ENCODE measurements around the gene AKT2.
A peak's percentile ranks its signal among the peaks of the same experiment; 100 is the strongest.

The AKT2 gene

DNA sequence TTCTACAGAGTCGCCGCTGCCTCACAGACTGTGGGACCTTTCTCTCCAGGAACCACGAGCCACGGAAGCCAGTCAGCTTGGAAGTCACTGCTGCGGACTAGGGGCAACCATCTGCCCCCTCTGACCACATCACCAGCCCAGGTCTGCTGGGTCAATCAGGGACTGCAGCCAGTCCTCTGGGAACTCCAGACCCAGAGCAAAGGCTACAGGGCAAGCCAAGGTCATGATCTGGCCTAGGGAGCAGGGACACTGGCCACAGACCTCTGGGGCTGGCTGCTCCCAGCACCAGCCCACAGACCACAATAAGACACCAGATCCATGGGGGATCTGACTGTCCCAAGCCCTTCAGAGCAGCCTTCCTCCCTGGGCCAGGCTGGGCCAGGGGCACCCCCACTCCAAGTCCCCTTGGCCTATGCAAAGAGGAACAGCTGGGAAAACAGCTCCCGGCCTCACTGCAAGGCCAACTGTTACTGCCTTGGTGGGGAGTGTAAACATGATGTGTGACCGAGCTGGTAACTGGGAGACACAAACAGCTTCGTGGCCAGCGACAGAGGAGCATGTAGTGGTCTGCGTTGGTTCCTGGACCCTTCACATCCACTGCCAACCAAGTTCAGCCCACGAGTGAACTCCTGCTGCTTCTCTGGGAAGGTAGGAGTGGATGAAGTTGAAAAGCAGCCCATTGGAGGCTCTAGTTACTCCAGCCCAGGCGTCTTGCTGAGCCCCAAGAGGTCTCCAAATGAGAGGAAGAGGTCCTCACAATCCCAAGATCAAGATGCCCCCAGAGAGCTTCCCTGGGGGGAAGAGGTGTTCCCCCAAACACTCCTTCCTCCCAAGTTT, 1.5 kb downstream of the AKT2 start:
- TF ChIP-seq, protein P1, sequence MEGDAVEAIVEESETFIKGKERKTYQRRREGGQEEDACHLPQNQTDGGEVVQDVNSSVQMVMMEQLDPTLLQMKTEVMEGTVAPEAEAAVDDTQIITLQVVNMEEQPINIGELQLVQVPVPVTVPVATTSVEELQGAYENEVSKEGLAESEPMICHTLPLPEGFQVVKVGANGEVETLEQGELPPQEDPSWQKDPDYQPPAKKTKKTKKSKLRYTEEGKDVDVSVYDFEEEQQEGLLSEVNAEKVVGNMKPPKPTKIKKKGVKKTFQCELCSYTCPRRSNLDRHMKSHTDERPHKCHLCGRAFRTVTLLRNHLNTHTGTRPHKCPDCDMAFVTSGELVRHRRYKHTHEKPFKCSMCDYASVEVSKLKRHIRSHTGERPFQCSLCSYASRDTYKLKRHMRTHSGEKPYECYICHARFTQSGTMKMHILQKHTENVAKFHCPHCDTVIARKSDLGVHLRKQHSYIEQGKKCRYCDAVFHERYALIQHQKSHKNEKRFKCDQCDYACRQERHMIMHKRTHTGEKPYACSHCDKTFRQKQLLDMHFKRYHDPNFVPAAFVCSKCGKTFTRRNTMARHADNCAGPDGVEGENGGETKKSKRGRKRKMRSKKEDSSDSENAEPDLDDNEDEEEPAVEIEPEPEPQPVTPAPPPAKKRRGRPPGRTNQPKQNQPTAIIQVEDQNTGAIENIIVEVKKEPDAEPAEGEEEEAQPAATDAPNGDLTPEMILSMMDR (IDR thresholded peaks at IDR 0.05): no peak
- TF ChIP-seq ZFX (IDR thresholded peaks at IDR 0.05; ENCODE audit: borderline replicate concordance): no peak
- peak overlapping the region; percentile 90 for H3K27ac ChIP-seq

DNA sequence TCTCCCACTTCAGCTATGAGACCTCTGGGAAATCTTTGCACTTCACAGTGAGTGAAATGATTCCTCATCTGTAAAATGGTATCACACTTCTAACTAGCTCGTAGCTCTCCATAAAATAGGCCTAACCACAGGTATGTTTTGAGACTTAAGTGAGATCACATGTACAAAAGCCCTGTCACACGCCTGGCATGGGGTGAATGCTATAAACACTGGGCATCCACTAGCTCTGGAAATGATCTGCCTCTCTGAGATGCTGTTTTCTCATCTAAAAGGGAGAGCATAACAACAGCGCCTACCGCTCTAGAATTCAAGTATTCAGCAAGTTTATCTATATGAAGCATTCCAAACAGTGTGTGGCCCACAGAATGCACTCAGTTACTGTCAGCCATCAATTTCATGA, 2.2 kb downstream of the AKT2 start:
- H3K27ac ChIP-seq: peak overlapping the region; percentile 90
- TF ChIP-seq, protein P1 (IDR thresholded peaks at IDR 0.05): no peak
- no peak for TF ChIP-seq ZFX (IDR thresholded peaks at IDR 0.05; ENCODE audit: borderline replicate concordance)

DNA sequence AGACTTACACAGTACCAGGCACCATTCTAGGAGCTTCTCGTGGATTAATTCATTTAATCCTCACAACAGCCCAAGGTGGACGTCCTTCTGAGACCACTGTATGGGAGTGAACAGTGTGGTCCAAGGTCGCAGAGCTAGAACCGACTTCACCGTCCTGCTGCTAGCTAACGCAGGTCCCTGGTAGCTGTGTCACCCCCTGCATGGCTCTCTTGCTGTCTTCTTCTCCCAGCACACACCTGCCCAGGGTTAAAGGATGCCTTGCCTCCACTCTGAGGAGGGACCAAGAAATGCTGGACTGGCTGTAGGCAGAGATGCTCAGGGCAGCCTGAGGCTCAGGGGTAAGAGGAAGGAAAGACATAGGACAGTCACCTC, 3.0 kb downstream of the AKT2 start:
- no peak for TF ChIP-seq ZFX (IDR thresholded peaks at IDR 0.05; ENCODE audit: borderline replicate concordance)
- H3K27ac ChIP-seq: peak overlapping the region; percentile 90

DNA sequence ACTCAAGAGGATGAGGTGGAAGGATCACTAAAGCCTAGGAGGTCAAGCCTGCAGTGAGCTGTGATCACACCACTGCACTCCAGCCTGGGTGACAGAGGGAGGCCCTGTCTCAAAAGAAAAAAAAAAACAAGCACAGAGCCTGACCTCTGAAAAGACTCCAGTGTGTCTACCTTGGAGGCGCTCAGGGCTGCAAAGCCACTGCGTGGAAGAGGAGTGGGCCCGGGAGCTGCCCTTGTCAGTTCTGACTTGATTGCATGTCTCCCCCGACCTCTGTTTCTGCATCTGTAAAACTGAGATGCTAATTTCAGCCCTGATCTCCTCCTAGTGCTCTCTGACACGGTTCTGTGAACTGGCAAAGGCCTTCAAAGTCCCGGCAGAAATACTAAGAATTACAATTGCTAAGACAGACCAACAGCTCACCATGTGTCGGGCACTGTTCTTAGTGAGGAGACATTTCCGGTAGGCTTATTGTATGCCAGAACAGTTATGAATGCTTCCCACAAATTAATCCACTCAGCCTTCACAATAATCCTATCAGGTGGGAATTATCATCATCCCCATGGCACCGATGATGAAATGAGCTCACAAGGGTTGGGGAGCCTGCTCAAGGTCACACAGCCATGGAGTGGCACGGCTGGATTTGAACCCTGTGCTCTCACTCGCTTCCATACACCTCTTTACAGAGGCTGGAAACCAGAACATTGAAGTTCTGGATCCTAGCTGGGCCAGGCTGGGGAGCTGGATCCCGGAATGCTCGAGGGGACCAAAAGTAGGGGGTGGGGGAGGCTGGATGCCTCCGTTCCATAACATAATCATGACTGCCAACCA, 3.5 kb downstream of the AKT2 start:
- H3K27ac ChIP-seq: peak overlapping the region; percentile 90

DNA sequence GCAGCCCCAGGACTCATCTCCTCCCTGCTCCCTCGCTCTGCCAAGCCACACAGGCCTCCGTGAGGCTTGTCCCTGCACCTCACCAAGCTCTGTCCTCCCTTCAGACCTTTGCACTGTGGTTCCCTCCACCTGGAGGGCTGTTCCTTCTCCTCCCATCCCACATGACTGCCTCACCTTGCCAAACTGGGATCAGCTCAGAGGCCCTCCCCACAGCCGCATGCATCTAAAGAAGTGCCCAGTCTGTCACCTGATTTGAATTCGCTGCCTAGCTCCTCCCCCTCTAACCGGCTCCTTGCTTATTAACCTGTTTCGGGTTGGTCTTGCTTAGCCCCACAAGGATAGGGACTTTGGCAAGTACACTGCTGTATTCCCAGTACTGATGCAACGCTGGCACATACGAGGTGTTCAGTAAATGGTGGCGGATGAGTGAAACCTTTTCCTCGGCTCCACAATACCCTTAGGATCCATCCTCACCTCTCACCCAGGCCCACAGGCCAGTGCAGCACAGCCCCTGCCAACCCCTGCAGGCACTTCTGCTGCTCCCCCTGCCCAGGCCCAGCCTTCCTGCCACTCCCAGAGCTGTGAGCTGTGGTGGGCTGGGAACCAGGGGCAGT, 4.4 kb downstream of the AKT2 start:
- peak overlapping the region; percentile 90 for H3K27ac ChIP-seq
- TF ChIP-seq ZFX (IDR thresholded peaks at IDR 0.05; ENCODE audit: borderline replicate concordance): no peak
- TF ChIP-seq, protein P1 (IDR thresholded peaks at IDR 0.05): 0 out of 2 replicates have a peak, but pooled peaks have one; percentile 5

More for the DNA sequence above, 3.5 kb downstream of the AKT2 start:
- TF ChIP-seq, protein P1 (IDR thresholded peaks at IDR 0.05): no peak
- no peak for TF ChIP-seq ZFX (IDR thresholded peaks at IDR 0.05; ENCODE audit: borderline replicate concordance)

DNA sequence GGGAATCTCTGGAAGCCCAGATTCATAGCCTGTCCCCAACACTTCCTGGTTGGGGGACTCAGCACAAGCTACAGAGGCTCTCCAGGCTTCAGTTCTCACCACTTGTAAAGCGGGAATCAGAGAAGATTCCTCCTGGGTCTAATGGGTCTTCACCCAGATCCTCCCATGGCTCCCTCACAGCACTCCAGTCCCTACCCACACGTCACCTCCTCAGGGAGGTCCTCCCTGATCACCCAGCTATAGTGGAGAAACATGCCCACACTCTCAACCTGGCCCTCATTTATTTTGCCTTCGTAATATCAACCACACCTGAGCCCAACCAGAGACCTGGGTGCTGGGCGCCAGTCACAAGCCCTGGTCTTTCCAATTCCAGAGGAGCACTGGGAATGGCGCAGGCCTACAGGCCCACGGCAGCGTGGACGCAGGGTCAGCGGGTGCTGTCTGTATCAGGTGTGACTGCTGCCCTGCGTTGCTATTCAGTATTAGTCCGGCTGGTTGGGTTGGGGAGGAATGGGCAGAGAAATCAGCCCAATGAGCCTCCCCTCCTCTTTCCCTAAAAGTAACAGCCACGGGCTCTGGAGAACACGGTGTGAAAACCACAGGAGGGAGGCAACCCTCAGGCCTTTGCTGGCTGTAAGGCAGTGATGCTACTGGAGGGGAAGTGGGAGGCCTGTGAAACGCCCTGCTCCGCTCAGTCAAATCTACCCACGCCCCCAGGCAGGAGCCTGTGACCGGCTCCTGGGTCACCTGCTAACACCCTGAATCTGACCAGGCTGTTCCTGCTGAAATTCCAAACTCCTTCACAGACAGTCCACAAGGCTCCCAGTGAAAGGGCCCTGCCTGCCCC, 5.2 kb downstream of the AKT2 start:
- H3K27ac ChIP-seq: peak overlapping the region; percentile 90

More for the DNA sequence above, 5.2 kb downstream of the AKT2 start:
- TF ChIP-seq, protein P1 (IDR thresholded peaks at IDR 0.05): no peak
- TF ChIP-seq ZFX (IDR thresholded peaks at IDR 0.05; ENCODE audit: borderline replicate concordance): no peak

Data from 22Rv1 (cell line).